Measurements from ENCODE around the gene FBXO31.

The FBXO31 gene

DNA sequence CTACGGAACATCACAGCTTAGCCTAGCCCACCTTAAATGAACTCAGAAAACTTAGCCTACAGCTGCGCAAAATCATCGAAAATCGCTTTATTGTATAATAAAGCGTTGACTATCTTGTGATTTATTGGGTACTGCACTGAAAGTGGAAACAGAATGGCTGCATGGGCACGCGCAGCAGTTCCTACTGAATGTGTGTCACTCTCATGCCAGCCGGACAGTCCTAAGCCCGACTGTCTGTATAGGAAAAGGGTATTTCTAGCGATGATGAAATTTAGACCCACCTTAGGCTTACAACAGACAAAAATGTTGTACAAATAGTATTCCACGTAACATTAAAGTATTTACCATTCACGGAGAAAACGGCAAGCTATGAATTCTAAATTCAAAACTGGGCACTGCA, 9.3 kb downstream of the FBXO31 start:
- TF ChIP-seq EZH2 (IDR thresholded peaks at IDR 0.05; ENCODE audit: borderline replicate concordance, low read length) (no peak), CTCF (IDR thresholded peaks at IDR 0.05; ENCODE audit: low read length) (no peak)
- H3K79me2 ChIP-seq (ENCODE audit: insufficient read depth, low read length) = peaks cover 56% of the 10 kb centered on the region

GRCh38 chr16:87372305-87372704, 11.3 kb downstream of the FBXO31 start:
- Histone ChIP-seq H3K4me3 (ENCODE audit: low read depth, low read length, poor library complexity, severe bottlenecking) (no peak overlapping the region), H3K4me1 (ENCODE audit: insufficient read depth, low read length, severe bottlenecking) (peaks cover 10% of the 10 kb centered on the region), H3K79me2 (ENCODE audit: insufficient read depth, low read length) (peaks cover 53% of the 10 kb centered on the region), H3K9me3 (ENCODE audit: low read length) (no peaks in the 10 kb centered on the region), H3K27me3 (ENCODE audit: insufficient read depth, low read length) (no peaks in the 10 kb centered on the region), H3K36me3 (ENCODE audit: insufficient read depth, low read length) (peaks cover 4% of the 10 kb centered on the region; the same call in 1 of the 2 replicates), H4K20me1 (ENCODE audit: insufficient read depth, low read length) (no peaks in the 10 kb centered on the region), H2AFZ (ENCODE audit: low read length) (no peak overlapping the region), H3K4me2 (ENCODE audit: low read length) (no peak overlapping the region), H3F3A (ENCODE audit: insufficient read depth, low read length) (no peaks in the 10 kb centered on the region), H3K9ac (ENCODE audit: low read length) (no peak overlapping the region), H3K9me2 (ENCODE audit: low read depth, low read length) (no peaks in the 10 kb centered on the region), H3K27ac (ENCODE audit: low read depth, low read length, poor library complexity, severe bottlenecking) (no peak overlapping the region)
- no peak for TF ChIP-seq EZH2 (IDR thresholded peaks at IDR 0.05; ENCODE audit: borderline replicate concordance, low read length)
- no peak for TF ChIP-seq CTCF (IDR thresholded peaks at IDR 0.05; ENCODE audit: low read length)

More for the DNA sequence above, 9.3 kb downstream of the FBXO31 start:
- H3F3A ChIP-seq (ENCODE audit: insufficient read depth, low read length) = no peaks in the 10 kb centered on the region
- peaks cover 8% of the 10 kb centered on the region for H3K36me3 ChIP-seq (ENCODE audit: insufficient read depth, low read length)
- H2AFZ ChIP-seq (ENCODE audit: low read length) = no peak overlapping the region
- no peak overlapping the region for H3K4me3 ChIP-seq (ENCODE audit: low read depth, low read length, poor library complexity, severe bottlenecking)
- H3K27ac ChIP-seq (ENCODE audit: low read depth, low read length, poor library complexity, severe bottlenecking) = no peak overlapping the region
- H3K4me1 ChIP-seq (ENCODE audit: insufficient read depth, low read length, severe bottlenecking) = peaks cover 2% of the 10 kb centered on the region
- H3K4me2 ChIP-seq (ENCODE audit: low read length) = no peak overlapping the region
- no peaks in the 10 kb centered on the region for H3K27me3 ChIP-seq (ENCODE audit: insufficient read depth, low read length)
- H3K9me2 ChIP-seq (ENCODE audit: low read depth, low read length) = no peaks in the 10 kb centered on the region
- no peaks in the 10 kb centered on the region for H3K9me3 ChIP-seq (ENCODE audit: low read length)
- H4K20me1 ChIP-seq (ENCODE audit: insufficient read depth, low read length) = no peaks in the 10 kb centered on the region
- H3K9ac ChIP-seq (ENCODE audit: low read length) = no peak overlapping the region

DNA sequence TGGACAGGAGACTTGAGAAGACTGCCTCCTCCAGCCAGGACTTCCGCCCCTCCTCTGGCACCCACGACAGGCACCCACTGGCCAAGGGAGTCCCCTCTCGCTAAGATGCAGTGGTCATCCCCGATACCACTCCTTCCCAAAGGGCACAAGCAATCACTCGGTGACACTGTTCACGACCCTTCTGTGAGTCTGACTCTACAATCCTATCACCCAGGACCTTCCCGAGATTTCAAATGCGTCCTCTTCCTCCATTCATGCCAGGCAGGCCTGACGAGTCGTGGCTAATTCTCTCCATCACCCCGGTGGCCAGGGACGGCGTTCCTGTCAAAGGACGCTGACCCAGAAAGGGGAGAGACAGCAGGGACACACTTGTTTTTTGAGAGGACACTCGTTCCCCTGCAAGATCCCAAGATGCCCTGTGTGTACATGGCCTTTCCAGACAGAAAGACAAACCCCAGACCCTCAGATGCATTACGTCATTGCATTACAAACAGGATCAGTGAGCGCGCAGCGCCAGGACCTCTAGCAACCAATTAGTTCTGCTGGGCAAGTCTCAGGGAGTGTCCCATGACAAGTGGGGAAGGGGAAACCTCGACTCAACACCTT, 12.2 kb downstream of the FBXO31 start:
- no peaks in the 10 kb centered on the region for H3K9me2 ChIP-seq (ENCODE audit: low read depth, low read length)
- peaks cover 10% of the 10 kb centered on the region for H3K4me1 ChIP-seq (ENCODE audit: insufficient read depth, low read length, severe bottlenecking)
- H3F3A ChIP-seq (ENCODE audit: insufficient read depth, low read length) = no peaks in the 10 kb centered on the region
- no peak overlapping the region for H2AFZ ChIP-seq (ENCODE audit: low read length)
- H3K9me3 ChIP-seq (ENCODE audit: low read length) = no peaks in the 10 kb centered on the region
- no peaks in the 10 kb centered on the region for H4K20me1 ChIP-seq (ENCODE audit: insufficient read depth, low read length)
- no peak overlapping the region for H3K4me2 ChIP-seq (ENCODE audit: low read length)
- peaks cover 4% of the 10 kb centered on the region; the same call in 1 of the 2 replicates for H3K36me3 ChIP-seq (ENCODE audit: insufficient read depth, low read length)
- no peak overlapping the region for H3K9ac ChIP-seq (ENCODE audit: low read length)
- no peaks in the 10 kb centered on the region for H3K27me3 ChIP-seq (ENCODE audit: insufficient read depth, low read length)
- TF ChIP-seq EZH2 (IDR thresholded peaks at IDR 0.05; ENCODE audit: borderline replicate concordance, low read length) (no peak), CTCF (IDR thresholded peaks at IDR 0.05; ENCODE audit: low read length) (no peak)
- H3K4me3 ChIP-seq (ENCODE audit: low read depth, low read length, poor library complexity, severe bottlenecking) = no peak overlapping the region
- no peak overlapping the region for H3K27ac ChIP-seq (ENCODE audit: low read depth, low read length, poor library complexity, severe bottlenecking)
- peaks cover 44% of the 10 kb centered on the region for H3K79me2 ChIP-seq (ENCODE audit: insufficient read depth, low read length)
